CD4-positive, alpha-beta T cell treated with Interleukin-2 at 100 ng/mL for 4 hours (primary cell): ENCODE measurements around the gene HCRT.
A peak's percentile ranks its signal among the peaks of the same experiment; 100 is the strongest.
"Not testable (repeated sequence)": the region's sequence is repeated elsewhere in the genome, so short reads cannot be mapped to it uniquely, and the experiment has no call there.

ENCODE experiments used
- DNase-seq: peaks from one replicate; pipeline ENCODE4 v3.0.0-alpha.2; 2020; ENCODE audit warnings: low spot score

Gene HCRT

DNA sequence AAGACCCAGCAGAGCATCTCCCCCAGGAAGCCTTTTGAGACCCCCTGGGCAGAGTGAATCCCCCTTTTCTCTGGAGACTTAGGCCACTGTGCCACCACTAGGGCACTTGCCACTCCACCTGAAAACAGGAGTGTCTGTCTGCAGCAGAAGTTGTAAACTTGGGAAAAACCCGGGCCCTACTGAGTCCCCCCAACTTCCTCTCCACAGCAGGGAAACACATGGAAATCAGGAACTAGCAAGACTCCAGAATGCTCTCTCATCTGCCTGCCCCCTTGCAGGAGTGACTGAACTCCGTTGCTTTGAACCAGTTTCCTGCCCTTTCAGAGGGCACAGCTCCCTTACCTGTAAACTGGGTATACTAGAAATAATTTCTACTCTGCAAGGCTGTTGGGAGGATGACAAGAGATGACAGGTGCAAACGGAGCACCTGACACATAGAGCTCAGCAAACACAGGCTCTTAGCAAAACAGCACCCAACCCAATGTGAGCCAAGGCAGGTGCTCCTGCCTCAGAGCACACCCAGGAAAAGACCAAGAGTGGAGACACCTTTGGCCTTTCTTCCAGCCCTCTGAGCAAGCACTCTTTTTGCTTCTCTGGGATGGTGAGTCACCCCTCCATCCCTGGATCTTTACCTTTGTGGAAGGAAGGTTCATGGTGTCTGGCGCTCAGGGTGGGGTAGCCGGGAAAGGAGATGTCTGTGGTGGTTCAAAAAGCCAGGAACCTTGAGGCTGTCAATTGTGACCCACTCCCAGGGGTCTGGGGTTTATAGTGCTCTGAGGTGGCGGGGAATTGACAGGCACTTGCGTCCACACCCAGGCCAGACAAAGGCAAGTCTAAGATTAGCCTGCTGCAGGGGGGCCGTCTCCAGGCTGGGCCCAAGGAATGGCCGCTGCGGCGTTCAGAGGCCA lies at the start of gene HCRT:
Gene HCRT (minus strand): TSS at position 740 of the 908 bp plus-strand sequence. CDS start 87 bp downstream, at position 653.
- DNase-seq: no peak

DNA sequence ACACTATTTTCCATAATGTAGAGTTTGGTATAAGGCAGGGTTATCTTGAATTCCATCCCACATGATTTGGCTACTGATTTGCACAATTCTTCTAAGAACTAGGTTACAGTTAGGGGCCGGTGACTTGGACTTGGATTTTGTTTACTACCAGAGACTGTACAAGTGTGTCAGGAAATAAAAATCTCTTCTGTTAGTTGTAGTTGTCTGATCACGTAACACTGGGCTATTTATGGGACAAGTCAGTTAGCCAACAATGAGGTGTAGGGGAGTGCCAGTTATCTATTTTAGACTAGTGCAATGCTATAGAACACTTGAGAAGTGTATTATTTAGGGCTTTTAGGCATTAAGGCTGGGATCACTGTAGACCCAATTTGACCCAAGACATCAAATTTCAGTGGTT lies 48.7 kb upstream of the HCRT start:
- no peak for DNase-seq

- no peak for DNase-seq
Measured at GRCh38 chr17:42233156-42233555, 47.9 kb upstream of the HCRT start.

DNA sequence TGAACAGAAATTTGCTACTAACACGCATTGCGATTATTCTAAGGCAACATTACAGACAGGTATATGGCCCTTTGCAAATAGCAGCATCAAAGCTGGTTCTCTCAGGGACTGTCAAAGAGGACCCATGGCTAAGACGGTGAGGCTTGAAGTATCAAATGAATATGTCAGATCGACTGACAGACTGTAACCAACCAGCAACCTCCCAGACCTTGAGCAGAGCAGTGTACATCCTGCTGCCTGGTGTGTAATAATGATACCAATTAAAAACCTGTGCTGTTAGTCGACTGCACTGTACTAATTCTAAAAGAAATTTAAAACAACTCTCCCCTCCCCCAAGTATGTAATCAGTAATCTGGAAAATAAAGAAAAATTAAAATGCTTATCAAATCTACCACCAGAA lies 45.0 kb upstream of the HCRT start:
- no peak for DNase-seq

DNA sequence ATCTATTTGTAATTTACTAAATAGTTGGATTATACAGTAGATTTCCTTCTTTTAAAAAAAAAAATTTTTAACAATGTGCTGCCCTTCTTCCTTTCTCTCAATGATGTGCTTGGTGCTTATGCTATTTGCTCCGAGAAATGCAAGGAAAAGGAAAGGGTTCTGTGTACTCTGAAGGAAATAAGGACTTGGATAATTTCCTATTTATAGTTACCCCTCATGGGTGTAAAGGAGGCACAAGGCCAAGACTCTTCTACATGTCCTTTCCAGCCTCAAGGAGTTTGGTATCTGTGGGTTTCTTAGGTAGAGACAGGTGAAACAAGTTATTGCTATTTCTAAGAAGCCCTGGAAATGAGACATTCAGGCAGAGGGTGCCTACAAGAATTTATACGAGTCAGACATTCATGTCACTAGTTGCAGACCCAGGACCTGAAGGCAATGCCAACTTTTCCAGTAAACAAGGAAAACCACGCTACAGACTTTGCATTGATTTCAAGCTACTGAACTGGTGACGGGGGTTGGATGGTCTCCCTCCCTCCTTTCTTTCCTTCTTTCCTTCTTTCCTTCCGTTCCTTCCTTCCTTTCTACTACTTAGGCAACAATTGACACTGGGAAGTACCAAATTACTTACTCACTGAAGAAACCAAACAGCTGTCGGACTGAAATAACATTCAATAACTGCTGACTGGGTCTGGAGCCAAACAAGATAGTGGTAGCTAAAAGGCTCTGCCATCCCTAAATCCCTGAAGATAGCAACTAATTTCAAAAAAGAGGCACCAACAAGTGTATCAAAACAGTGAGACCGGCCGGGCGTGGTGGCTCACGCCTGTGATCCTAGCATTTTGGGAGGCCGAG lies 42.8 kb upstream of the HCRT start:
- no peak for DNase-seq

GRCh38 chr17:42225646-42226045 lies 40.4 kb upstream of the HCRT start:
- DNase-seq: no peak

DNA sequence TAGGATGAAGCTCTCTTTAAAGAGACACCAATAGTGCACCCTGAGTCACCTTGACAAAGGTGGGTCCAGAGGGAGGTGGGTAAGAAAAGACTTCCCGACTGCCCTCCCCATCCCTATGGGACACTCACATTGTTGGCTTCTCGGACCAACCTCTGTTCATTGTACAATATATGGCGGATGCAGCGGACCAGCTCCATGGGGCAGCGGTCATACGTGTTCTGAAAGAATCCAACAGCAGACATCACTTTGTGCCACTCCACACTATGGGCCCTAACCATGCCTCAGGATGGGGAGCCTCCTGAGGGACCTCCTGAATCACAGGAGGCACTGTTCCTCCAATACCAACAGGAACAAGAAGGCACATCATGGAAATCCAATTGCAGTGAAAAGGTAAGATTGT lies 39.4 kb upstream of the HCRT start:
- DNase-seq: no peak

- DNase-seq: peak; percentile 64
Measured at GRCh38 chr17:42221886-42222745, 36.9 kb upstream of the HCRT start.

DNA sequence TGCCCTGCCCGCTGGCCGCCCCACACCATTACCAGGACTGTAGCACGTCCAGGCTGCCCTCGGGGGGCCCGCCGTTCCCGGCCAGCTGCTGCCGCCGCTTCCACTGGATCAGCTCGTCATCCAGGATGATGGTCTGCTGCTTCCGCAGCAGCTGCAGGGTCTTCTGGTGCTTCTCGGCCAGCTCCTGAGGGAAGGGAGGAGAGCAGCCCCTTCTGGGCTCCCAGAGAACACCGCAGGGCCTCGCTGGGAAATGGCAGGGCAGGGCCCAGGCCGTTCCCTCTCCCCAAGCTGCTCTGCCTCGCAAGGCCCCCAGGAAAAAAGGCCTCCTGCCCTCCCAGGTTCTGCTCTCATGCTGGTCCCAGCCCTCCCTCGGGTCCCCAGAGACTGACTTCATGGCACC lies 34.0 kb upstream of the HCRT start:
- DNase-seq: not testable (repeated sequence)

GRCh38 chr17:42214156-42214555 lies 28.9 kb upstream of the HCRT start:
- DNase-seq: no peak

DNA sequence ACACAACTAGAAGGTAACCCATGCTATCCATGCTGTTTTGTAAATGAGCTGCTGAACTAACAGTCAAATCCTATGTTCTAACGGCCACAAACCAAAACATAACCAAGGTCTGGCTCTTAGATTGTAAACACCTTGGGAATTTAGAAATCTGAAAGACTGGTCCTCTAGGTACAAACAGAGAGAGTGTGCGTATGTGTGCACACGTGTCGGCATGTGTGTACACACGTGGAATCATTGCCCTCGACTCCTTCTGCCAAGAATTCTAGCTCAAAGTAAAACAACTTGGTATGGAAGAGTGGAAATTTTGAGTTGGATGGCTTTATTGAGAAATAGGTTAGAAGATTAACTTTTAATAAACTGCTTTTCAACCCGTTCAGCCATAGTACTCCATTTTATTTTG lies 27.1 kb upstream of the HCRT start:
- no peak for DNase-seq

GRCh38 chr17:42211921-42212341 lies 26.7 kb upstream of the HCRT start:
- not testable (repeated sequence) for DNase-seq

- DNase-seq: no peak
Measured at GRCh38 chr17:42210046-42210445, 24.8 kb upstream of the HCRT start.

GRCh38 chr17:42206153-42206612 lies 20.9 kb upstream of the HCRT start:
- DNase-seq: not testable (repeated sequence)

DNA sequence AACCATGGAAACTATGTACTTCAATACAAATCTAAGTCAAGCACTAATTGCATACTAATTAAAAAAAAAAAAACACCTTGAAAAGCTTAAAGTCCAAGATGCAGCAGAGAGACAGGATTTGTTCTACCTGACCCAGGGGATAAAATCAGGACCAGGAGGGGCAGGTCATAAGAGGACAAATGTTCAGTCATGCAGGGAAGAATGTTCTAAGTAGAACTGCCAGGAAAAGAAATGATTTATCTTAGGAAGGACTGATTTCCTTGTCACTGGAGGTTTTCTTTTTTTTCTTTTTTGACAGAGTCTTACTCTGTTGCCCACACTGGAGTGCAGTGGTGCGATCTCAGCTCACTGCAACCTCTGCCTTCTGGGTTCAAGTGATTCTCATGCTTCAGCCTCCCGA lies 18.1 kb upstream of the HCRT start:
- no peak for DNase-seq

GRCh38 chr17:42202696-42203095 lies 17.4 kb upstream of the HCRT start:
- no peak for DNase-seq

DNA sequence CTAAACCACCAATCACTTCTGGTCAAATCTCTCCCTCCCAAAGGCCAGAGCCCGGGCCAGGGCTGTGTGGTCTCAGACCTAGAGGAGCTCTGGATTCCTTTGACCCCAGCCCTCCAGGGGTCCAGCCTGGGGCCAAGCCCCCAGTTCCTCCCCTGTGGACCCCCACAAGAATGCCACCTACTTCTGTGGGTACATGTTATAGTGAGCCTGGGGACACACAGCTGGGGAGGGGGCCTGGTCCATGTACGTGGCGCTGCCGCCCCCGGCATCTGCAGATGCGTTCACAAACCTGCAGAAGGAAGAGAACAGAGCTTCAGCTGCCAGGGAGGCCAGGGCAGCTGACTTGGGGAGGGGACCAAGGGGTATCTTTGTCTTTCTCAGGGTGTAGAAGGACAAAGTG lies 16.9 kb upstream of the HCRT start:
- DNase-seq: no peak

DNA sequence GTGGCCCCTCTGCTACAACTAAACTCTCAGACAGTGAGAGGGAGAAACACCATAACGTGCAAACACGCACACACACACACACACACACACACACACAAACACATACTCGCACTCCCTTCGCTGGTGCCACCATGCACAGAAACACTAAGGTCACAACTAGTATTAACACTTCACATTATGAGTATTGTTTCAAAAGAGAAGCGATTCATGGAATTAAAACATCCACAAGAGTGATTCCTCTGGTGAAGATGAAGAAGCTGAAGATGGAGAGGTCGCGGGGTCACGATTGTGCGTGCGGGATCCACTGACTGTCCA lies 16.2 kb upstream of the HCRT start:
- no peak for DNase-seq

DNA sequence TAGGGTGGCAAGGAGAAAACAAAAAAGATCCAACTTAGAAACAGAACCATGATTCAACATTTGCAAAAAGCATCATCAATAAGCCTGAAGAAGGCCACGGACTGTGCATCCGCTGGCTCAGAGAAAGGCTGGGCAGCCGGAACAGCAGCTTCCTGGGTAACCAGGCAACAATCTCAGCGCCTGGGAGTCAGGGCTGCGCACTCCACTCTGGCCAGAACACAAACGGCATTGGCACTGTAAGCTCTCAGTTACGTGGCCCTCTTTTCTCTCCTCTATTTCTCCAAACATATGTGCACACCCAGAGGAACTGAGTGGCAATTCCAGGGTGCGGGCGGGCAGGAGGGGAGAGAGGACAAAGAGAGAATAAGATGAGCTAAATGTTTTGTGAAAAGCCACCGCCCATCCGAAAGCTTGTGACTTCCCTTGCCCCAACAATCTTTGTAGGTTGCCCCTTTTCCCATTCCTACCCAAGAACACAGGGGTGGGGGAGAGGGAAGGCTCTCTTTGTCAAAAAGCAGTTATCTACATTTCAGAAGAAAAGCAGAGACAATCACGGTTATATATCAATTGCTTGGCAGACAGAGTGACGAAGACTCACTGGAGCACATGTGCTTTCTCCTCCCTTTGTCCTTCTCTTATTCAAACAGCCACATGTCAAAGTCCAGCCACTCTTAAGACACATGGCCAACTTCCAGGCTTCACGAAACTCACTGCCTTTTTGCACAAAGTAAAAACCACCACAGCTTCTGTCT lies 15.6 kb upstream of the HCRT start:
- DNase-seq: no peak

DNA sequence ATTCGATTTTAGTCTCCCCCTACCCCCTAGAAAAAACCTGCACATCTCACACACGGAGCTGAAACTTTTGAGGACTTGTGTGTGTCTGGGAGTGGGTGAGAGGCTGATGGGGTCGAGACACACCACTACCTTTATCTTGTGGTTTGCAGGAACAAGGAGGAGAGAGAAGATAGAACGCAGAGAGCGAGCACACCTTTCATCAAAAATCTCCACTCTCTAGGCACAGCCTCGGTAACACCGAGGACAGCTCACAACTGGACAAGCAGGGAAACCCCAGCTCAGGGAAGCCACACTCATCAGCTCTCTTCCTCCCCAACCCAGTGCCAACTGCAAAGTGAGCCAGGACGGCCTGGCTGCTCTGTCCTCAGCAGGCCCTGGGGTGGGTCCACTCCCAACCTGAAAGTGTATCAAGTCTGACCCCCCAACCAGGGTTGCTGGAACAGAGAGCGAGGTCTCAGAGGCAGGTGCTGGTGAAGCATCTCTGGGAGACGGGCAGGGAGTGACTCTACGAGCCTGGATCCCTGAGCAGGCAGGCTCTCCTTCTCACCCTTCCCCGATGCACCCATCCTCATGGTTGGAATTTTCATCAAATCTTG lies 14.3 kb upstream of the HCRT start:
- no peak for DNase-seq

- DNase-seq: no peak
Measured at GRCh38 chr17:42198897-42199296, 13.6 kb upstream of the HCRT start.
